Ovary (tissue), 9 donors: ENCODE results near the gene CFAP20. TPM values are rescaled to one million over a fixed set of nuclear protein-coding genes. Genes with fewer than 3 reads are reported as not detected.

Source experiments
- DNase-seq, 5 donors: peaks; one replicate each; pipeline ENCODE4 v3.0.0-alpha.2; 2019 to 2020
- H3K27ac ChIP-seq, 2 donors: fragments of 200-600 bp; one replicate each; pipeline versions ENCODE4 v1.5.1 to v1.8.0; 2019 to 2022
- H3K27me3 ChIP-seq: fragments of 200-600 bp; one replicate; pipeline ENCODE4 v1.8.0; 2022
- H3K36me3 ChIP-seq: fragments of 200-600 bp; sonication (generic); one replicate; pipeline ENCODE4 v1.5.1; 2019
- H3K4me1 ChIP-seq: one replicate; pipeline ENCODE4 v1.8.1; 2013; ENCODE audit warnings: mild to moderate bottlenecking, moderate library complexity; ENCODE audit not compliant: insufficient read depth
- H3K4me3 ChIP-seq: fragments of 200-600 bp; sonication (generic); one replicate; pipeline ENCODE4 v1.5.1; 2017
- H3K9me3 ChIP-seq, 2 donors: fragments of 200-600 bp in 1 of 2; sonication (generic) in 1 of 2; one replicate each; pipeline versions ENCODE4 v1.5.1 to v1.8.1; 2013 to 2019; ENCODE audit warnings: mild to moderate bottlenecking in 1 of 2, moderate library complexity in 1 of 2
- EP300 ChIP-seq: sonication (generic); formaldehyde crosslinking; IDR thresholded peaks from one replicate; pipeline ENCODE4 v1.6.1; 2017; ENCODE audit warnings: antibody characterized with exemption
- POLR2A ChIP-seq: fragments of 450-650 bp; IDR thresholded peaks from one replicate; pipeline ENCODE4 v1.6.1; 2017; ENCODE audit warnings: antibody characterized with exemption, mild to moderate bottlenecking, moderate library complexity
- WGBS, 3 donors: extraction: QIAGEN DNeasy Blood & Tissue Kit in 1 of 3; methylation state at CpG; one replicate each; pipeline versions ENCODE4 v1.1.5 to v1.1.7; 2013 to 2017; 5-methylcytosine and 5-hydroxymethylcytosine counted together
- intact Hi-C, 4 donors: fragments of 100-400 bp; cut with DNase I; formaldehyde crosslinking; loops; one replicate each; pipeline versions ENCODE4 v1.11.0 to v1.15.1; 2022 to 2023
- polyA plus RNA-seq, 2 donors: library from polyadenylated mRNA; stranded (reverse); fragments of 200-250 nt in 1 of 2; fragments of 350-450 nt in 1 of 2; fragmentation: Illumina TruSeq in 1 of 2; extraction: RNeasy Lipid Tissue Mini Kit (QIAGEN cat#74804) in 1 of 2; gene quantifications; one replicate each; pipeline ENCODE4 v1.2.3, GENCODE V29; 2013 to 2014
- total RNA-seq, 7 donors: library from RNA; depleted of rRNA in 2 of 7; stranded (reverse); fragments of >200 nt in 2 of 7; fragmentation: NEBNext Ultra II Directional in 3 of 7; extraction: Animal tissue kit (Norgen Biotek cat#: 25700) in 3 of 7; gene quantifications; one replicate each; pipeline versions ENCODE4 v1.1.0 to v1.2.4, GENCODE V29; 2016 to 2023
- TF ChIP-seq, protein P1 (sequence below), 3 donors: fragments of 450-650 bp in 2 of 3; fragments of 200-600 bp in 1 of 3; IDR thresholded peaks; one replicate each; pipeline versions ENCODE4 v1.5.1 to v1.8.0; 2016 to 2022; ENCODE audit warnings: antibody characterized with exemption in 3 of 3, mild to moderate bottlenecking in 1 of 3
- donor health status: DM: no; HTN: no; CAD: no; lungs with moderate emphysema.
- donor health status: DM: no; HTN: no; CAD: no.
- donor health status: Bipolar disorder and iron deficiency.
- donor health status: DM: yes; HTN: yes; CAD: no.
- donor health status: DM: no; HTN: no; CAD: no.
- donor health status: DM: yes; HTN: yes; CAD: no.

The CFAP20 gene
- total and polyA plus RNA-seq, 9 donors: 20.5 to 44.7 (median 31.7) TPM

- Histone ChIP-seq H3K4me3 (no peak overlapping the region), H3K9me3 (no peaks in the 10 kb centered on the region), H3K27me3 (no peaks in the 10 kb centered on the region), H3K27ac (no peak overlapping the region), H3K4me1 (peaks cover 34% of the 10 kb centered on the region), H3K36me3 (no peaks in the 10 kb centered on the region)
- 49 to 56% (median 52%) methylated on average over 6 of the region's 6 CpGs for WGBS, 3 donors
- TF ChIP-seq, protein P1, sequence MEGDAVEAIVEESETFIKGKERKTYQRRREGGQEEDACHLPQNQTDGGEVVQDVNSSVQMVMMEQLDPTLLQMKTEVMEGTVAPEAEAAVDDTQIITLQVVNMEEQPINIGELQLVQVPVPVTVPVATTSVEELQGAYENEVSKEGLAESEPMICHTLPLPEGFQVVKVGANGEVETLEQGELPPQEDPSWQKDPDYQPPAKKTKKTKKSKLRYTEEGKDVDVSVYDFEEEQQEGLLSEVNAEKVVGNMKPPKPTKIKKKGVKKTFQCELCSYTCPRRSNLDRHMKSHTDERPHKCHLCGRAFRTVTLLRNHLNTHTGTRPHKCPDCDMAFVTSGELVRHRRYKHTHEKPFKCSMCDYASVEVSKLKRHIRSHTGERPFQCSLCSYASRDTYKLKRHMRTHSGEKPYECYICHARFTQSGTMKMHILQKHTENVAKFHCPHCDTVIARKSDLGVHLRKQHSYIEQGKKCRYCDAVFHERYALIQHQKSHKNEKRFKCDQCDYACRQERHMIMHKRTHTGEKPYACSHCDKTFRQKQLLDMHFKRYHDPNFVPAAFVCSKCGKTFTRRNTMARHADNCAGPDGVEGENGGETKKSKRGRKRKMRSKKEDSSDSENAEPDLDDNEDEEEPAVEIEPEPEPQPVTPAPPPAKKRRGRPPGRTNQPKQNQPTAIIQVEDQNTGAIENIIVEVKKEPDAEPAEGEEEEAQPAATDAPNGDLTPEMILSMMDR (IDR thresholded peaks at IDR 0.05): no peak
- TF ChIP-seq POLR2A: no peak
- no peak for TF ChIP-seq EP300
- intact Hi-C loops: loop anchor here in 3 of 4 donors (5.0 to 10.0 kb wide), 2 partner anchors 99 to 216 kb away; no protein-coding TSS in a partner anchor
- no peak for DNase-seq
These were observed 8.0 kb downstream of the CFAP20 start for GRCh38 chr16:58121132-58121531.

- WGBS, 3 donors: 12 to 22% (median 14%) methylated on average over 3 of the region's 3 CpGs
- Histone ChIP-seq H3K4me3 (no peak overlapping the region), H3K9me3 (no peaks in the 10 kb centered on the region), H3K27me3 (no peaks in the 10 kb centered on the region), H3K36me3 (no peaks in the 10 kb centered on the region), H3K27ac (no peak overlapping the region), H3K4me1 (peaks cover 32% of the 10 kb centered on the region)
- no peak for TF ChIP-seq POLR2A
- TF ChIP-seq, protein P1 (IDR thresholded peaks at IDR 0.05): no peak
- no peak for TF ChIP-seq EP300
- intact Hi-C loops: loop anchor here in 3 of 4 donors (5.0 to 10.0 kb wide), 2 partner anchors 98 to 215 kb away; no protein-coding TSS in a partner anchor
- no peak for DNase-seq
These were observed 8.9 kb downstream of the CFAP20 start for GRCh38 chr16:58120234-58120633.

DNA sequence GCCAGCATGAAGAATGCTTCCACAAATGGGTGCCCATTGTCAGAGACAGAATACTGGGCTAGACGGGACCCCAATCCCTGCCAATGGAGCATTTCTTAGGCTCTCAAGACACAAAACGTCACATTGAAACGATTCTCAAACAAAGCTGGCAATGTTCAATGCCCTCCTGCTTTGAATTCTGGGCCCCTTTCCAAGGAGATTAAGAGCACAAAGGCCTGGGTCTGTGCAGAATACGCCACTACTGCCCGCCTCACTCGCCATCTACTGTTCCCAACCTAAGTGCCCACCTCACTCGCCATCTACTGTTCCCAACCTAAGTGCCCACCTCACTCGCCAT lies 9.7 kb downstream of the CFAP20 start:
- Histone ChIP-seq H3K27ac (no peak overlapping the region), H3K27me3 (no peaks in the 10 kb centered on the region), H3K36me3 (no peaks in the 10 kb centered on the region), H3K9me3 (no peaks in the 10 kb centered on the region), H3K4me1 (peaks cover 31% of the 10 kb centered on the region), H3K4me3 (no peak overlapping the region)
- no peak for DNase-seq
- WGBS, 3 donors: 76 to 81% (median 76%) methylated on average over 8 of the region's 8 CpGs
- intact Hi-C loops: no loop called here
- TF ChIP-seq POLR2A (no peak), EP300 (no peak)
- TF ChIP-seq, protein P1 (IDR thresholded peaks at IDR 0.05): no peak

DNA sequence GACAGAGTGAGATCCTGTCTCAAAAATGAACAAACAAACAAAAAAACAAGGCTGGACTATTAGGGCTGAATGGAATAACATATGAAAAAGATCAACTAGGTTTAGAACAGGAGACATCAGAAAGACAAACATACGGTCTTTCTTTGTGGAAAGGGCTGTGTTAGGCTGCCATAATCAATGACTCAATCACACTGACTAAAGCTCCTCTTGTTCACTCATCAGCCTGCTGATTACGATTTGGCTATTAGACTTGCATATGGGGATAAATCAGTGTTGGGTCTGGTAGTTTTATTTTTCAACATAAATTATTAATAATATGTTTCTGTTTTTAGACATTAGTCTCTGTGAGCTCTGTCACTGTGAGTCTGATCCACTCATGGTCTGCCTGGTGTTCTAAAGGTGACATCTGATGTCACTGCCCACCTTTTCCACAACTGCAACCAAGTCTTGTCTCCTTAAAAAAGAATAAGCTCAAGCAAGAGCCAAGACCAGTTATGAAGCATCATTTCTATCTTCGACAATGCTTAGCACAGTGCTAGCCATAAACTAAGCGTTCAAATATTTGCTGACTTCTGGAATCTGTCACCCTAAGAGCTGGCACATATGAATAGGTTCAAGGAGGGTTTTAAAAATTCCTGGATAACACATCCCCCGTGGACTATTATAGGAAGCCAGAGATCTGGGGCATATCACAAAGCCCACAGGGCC lies 10.2 kb downstream of the CFAP20 start:
- WGBS, 3 donors: 60 to 65% (median 61%) methylated on average over 5 of the region's 5 CpGs
- Histone ChIP-seq H3K27me3 (no peaks in the 10 kb centered on the region), H3K4me3 (no peak overlapping the region), H3K9me3 (no peaks in the 10 kb centered on the region), H3K36me3 (no peaks in the 10 kb centered on the region), H3K27ac (no peak overlapping the region), H3K4me1 (peaks cover 30% of the 10 kb centered on the region)
- TF ChIP-seq EP300: no peak
- TF ChIP-seq POLR2A: no peak
- TF ChIP-seq, protein P1 (IDR thresholded peaks at IDR 0.05): no peak
- intact Hi-C loops: no loop called here
- DNase-seq: no peak
